DOHH2 (cell line): ENCODE measurements around the gene HOXD9.

ENCODE experiments used
- H3F3A ChIP-seq: fragments of 200-600 bp; sonication (generic), shearing (Covaris generic); 2 replicates; pipeline ENCODE4 v1.6.0; 2016; ENCODE audit warnings: antibody characterized with exemption, mild to moderate bottlenecking; ENCODE audit not compliant: control insufficient read depth, insufficient read depth
- H3K27ac ChIP-seq: fragments of 200-600 bp; sonication (generic); 2 replicates; pipeline ENCODE4 v1.5.1; 2014; ENCODE audit warnings: low read depth, mild to moderate bottlenecking, low read length, moderate library complexity
- H3K27me3 ChIP-seq: fragments of 200-600 bp; sonication (generic); 2 replicates; pipeline ENCODE4 v1.6.1; 2014; ENCODE audit warnings: mild to moderate bottlenecking, low read length, mixed read lengths; ENCODE audit not compliant: control insufficient read depth
- H3K36me3 ChIP-seq: fragments of 200-600 bp; sonication (generic); 2 replicates; pipeline ENCODE4 v1.6.1; 2014; ENCODE audit warnings: mild to moderate bottlenecking, low read length, moderate library complexity, mixed read lengths; ENCODE audit not compliant: control insufficient read depth
- H3K4me1 ChIP-seq: fragments of 200-600 bp; sonication (generic); 2 replicates; pipeline ENCODE4 v1.6.1; 2014; ENCODE audit warnings: mild to moderate bottlenecking, low read length, mixed read lengths; ENCODE audit not compliant: control insufficient read depth
- H3K4me2 ChIP-seq: fragments of 200-600 bp; sonication (generic); 2 replicates; pipeline ENCODE4 v1.6.0; 2014; ENCODE audit warnings: mild to moderate bottlenecking, low read length, moderate library complexity
- H3K4me3 ChIP-seq: fragments of 200-600 bp; sonication (generic); 2 replicates; pipeline ENCODE4 v1.5.1; 2014; ENCODE audit warnings: mild to moderate bottlenecking, low read length, mixed read lengths
- H3K79me2 ChIP-seq: fragments of 200-600 bp; sonication (generic); 2 replicates; pipeline ENCODE4 v1.6.1; 2014; ENCODE audit warnings: mild to moderate bottlenecking, low read length, mixed read lengths; ENCODE audit not compliant: control insufficient read depth
- H3K9me2 ChIP-seq: fragments of 200-600 bp; sonication (generic); replicated peaks from 2 replicates; pipeline ENCODE4 v1.6.1; 2014; ENCODE audit warnings: mild to moderate bottlenecking, low read length, mixed read lengths; ENCODE audit not compliant: control insufficient read depth
- H3K9me3 ChIP-seq: fragments of 200-600 bp; sonication (generic); 2 replicates; pipeline ENCODE4 v1.6.1; 2014; ENCODE audit warnings: antibody characterized with exemption, low read length, mixed read lengths; ENCODE audit not compliant: control insufficient read depth, insufficient read depth
- H4K20me1 ChIP-seq: fragments of 200-600 bp; sonication (generic); 2 replicates; pipeline ENCODE4 v1.6.0; 2014; ENCODE audit warnings: low read depth, mild to moderate bottlenecking, antibody characterized with exemption, low read length, moderate library complexity; ENCODE audit not compliant: control insufficient read depth, insufficient read depth
- CTCF ChIP-seq: fragments of 200-600 bp; sonication (generic); IDR thresholded peaks from one replicate; pipeline ENCODE4 v1.5.1; 2014; ENCODE audit warnings: antibody characterized with exemption, mild to moderate bottlenecking, low read depth, low read length; ENCODE audit not compliant: poor library complexity, severe bottlenecking
- EZH2phosphoT487 ChIP-seq: fragments of 200-600 bp; sonication (generic); IDR thresholded peaks from 2 replicates; pipeline ENCODE4 v1.6.1; 2017; ENCODE audit warnings: borderline replicate concordance, mild to moderate bottlenecking, antibody characterized with exemption, low read length, moderate library complexity, mixed read lengths

HOXD9 gene

DNA sequence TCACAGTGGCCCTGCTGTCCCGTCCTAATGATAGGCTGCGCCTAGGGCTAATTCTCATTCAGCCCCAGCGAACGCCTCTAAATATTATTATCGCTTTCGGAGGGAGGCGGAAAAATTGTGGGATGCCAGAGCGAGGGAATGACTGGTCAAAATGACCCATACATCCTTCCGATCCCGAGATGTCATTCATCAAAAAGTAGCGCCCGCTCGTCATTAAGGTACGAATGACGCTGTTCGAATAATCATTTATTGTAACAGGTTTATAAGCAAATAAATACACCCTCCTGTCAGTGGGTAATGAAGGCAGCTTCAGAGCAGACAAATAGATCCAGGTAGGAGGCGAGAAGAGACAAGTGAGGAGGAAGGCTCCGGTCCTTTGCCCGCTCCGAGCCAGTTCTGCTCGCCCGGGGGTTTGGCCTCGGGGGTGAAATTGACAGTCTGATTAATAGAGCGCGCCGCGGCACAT, 38.7 kb upstream of the HOXD9 start, which contains the start of gene EVX2:
Gene EVX2, minus strand, starts transcription at position 167 of the 466 bp plus-strand sequence. CDS start 186 bp downstream, outside the sequence.
- H3K27me3 ChIP-seq: peaks cover 9% of the 10 kb centered on the region

GRCh38 chr2:176084611-176085119, 37.9 kb upstream of the HOXD9 start:
- Histone ChIP-seq H3K36me3 (no peaks in the 10 kb centered on the region), H3K4me2 (no peak overlapping the region), H3K4me3 (no peak overlapping the region), H3K27me3 (peaks cover 17% of the 10 kb centered on the region), H3K4me1 (no peaks in the 10 kb centered on the region), H3F3A (no peaks in the 10 kb centered on the region), H4K20me1 (no peaks in the 10 kb centered on the region), H3K9me3 (peaks cover 6% of the 10 kb centered on the region; the same call in 1 of the 2 replicates), H3K79me2 (no peaks in the 10 kb centered on the region), H3K27ac (no peak overlapping the region), H3K9me2 (no peaks in the 10 kb centered on the region)
- TF ChIP-seq EZH2phosphoT487: no peak
- no peak for TF ChIP-seq CTCF

More for the DNA sequence above, 38.7 kb upstream of the HOXD9 start, which contains the start of gene EVX2:
- Histone ChIP-seq H4K20me1 (no peaks in the 10 kb centered on the region), H3K79me2 (no peaks in the 10 kb centered on the region), H3F3A (no peaks in the 10 kb centered on the region), H3K9me2 (no peaks in the 10 kb centered on the region), H3K36me3 (no peaks in the 10 kb centered on the region), H3K9me3 (peaks cover 6% of the 10 kb centered on the region; the same call in 1 of the 2 replicates), H3K4me3 (no peak within 1 kb of the TSS), H3K27ac (no peak within 1 kb of the TSS), H3K4me1 (no peaks in the 10 kb centered on the region), H3K4me2 (no peak within 1 kb of the TSS)
- TF ChIP-seq CTCF (no peak), EZH2phosphoT487 (no peak)

- Histone ChIP-seq H3K4me1 (no peaks in the 10 kb centered on the region), H3F3A (no peaks in the 10 kb centered on the region), H3K9me3 (peaks cover 6% of the 10 kb centered on the region; the same call in 1 of the 2 replicates), H3K27ac (no peak overlapping the region), H3K79me2 (no peaks in the 10 kb centered on the region), H3K36me3 (no peaks in the 10 kb centered on the region), H3K27me3 (peaks cover 23% of the 10 kb centered on the region), H3K9me2 (no peaks in the 10 kb centered on the region), H3K4me3 (no peak overlapping the region), H3K4me2 (no peak overlapping the region), H4K20me1 (no peaks in the 10 kb centered on the region)
- TF ChIP-seq CTCF (no peak), EZH2phosphoT487 (no peak)
These were observed 37.3 kb upstream of the HOXD9 start for GRCh38 chr2:176085120-176085788.
